Measurements from ENCODE around the gene KDM8. TPM values are rescaled to one million over a fixed set of nuclear protein-coding genes. Genes with fewer than 3 reads are reported as not detected.
A peak's percentile ranks its signal among the peaks of the same experiment; 100 is the strongest.

The KDM8 gene
- polyA plus RNA-seq, 1 of the 3 experiments (the other 2 are of a cell fraction), result 3.3 TPM

DNA sequence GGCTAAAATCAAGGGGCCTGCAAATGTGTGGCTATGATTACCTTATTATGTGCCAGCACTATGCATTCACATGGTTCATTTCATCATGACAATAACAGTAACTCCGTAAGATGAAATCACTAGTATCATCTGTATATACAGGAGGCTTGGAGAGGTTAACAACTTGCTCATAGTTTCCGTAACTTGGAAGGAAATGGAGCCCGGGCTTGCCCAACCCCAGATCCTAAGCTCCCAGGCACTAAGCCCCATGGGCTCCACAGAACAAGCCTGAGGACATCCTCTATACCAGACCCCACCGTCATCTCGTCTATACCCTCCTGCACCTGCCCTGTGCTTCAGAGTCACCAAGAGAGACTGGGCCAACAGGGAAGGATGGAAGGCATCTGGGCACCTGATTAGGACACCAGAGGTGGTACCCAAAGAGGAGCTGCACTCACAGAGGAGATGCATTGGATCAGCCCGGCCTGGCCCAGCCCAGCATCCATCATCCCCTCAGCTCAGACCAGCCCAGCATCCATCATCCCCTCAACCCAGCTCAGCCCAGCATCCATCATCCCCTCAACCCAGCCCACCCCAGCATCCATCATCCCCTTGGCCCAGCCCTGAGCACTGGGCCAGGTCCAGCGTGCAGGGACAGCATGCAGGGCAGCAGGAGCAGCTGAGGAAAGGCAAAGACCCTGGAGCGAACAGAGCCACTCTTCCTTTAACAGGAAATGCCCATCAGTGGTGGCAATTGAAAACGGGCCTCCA, 36.8 kb downstream of the KDM8 start (continued):
- TF ChIP-seq, protein P1, sequence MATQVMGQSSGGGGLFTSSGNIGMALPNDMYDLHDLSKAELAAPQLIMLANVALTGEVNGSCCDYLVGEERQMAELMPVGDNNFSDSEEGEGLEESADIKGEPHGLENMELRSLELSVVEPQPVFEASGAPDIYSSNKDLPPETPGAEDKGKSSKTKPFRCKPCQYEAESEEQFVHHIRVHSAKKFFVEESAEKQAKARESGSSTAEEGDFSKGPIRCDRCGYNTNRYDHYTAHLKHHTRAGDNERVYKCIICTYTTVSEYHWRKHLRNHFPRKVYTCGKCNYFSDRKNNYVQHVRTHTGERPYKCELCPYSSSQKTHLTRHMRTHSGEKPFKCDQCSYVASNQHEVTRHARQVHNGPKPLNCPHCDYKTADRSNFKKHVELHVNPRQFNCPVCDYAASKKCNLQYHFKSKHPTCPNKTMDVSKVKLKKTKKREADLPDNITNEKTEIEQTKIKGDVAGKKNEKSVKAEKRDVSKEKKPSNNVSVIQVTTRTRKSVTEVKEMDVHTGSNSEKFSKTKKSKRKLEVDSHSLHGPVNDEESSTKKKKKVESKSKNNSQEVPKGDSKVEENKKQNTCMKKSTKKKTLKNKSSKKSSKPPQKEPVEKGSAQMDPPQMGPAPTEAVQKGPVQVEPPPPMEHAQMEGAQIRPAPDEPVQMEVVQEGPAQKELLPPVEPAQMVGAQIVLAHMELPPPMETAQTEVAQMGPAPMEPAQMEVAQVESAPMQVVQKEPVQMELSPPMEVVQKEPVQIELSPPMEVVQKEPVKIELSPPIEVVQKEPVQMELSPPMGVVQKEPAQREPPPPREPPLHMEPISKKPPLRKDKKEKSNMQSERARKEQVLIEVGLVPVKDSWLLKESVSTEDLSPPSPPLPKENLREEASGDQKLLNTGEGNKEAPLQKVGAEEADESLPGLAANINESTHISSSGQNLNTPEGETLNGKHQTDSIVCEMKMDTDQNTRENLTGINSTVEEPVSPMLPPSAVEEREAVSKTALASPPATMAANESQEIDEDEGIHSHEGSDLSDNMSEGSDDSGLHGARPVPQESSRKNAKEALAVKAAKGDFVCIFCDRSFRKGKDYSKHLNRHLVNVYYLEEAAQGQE (IDR thresholded peaks at IDR 0.05; ENCODE audit: low read depth, low read length), result no peak

DNA sequence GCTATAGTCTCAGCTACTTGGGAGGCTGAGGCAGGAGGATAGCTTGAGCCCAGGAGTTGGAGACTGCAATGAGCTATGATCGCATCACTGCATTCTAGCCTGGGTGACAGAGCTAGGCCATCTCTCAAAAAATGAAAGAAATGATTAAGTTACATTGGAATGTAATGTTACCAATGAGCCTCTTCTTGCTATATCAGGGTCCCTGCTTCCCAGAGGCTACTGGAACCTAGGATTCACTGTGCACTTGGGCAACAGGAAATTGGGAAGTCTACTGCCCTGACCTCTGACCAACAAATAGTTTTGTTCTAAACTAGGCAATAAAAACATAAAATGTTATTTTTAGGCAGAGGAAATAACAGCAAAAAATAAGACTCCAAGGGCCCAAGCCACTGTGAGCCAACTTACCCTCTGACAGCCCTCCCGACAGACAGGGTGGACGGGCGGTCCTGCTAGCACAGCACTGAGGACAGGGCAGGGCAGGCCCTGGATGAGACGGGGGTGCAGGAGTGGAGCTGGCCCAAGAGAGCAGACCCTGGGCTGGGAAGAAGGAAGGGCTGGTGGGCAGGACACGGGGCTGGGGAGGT, 37.7 kb downstream of the KDM8 start:
- Histone ChIP-seq H3K36me3 (replicated peaks in 1 of 2; ENCODE audit: control insufficient read depth in 1 of 2, insufficient read depth in 2 of 2, low read length in 1 of 2) (no peaks in the 10 kb centered on the region), H3K79me2 (ENCODE audit: insufficient read depth) (no peaks in the 10 kb centered on the region), H2AFZ (ENCODE audit: low read depth) (no peak overlapping the region), H3K9me3 (no peaks in the 10 kb centered on the region), H4K20me1 (ENCODE audit: insufficient read depth) (no peaks in the 10 kb centered on the region), H3K9me2 (no peaks in the 10 kb centered on the region), H3K4me1 (ENCODE audit: control insufficient read depth in 1 of 2, insufficient read depth in 2 of 2, low read depth in 1 of 2, low read length in 1 of 2) (peaks cover 24 to 45% of the 10 kb centered on the region in 2 experiments; a peak in 3 of 4 replicates), H3K4me3 (ENCODE audit: low read depth in 2 of 2, low read length in 1 of 2) (no peak overlapping the region), H3K27me3 (ENCODE audit: insufficient read depth) (no peaks in the 10 kb centered on the region), H3K4me2 (no peak overlapping the region), H3K27ac (ENCODE audit: low read depth in 2 of 2, low read length in 1 of 2) (peak overlapping the region in 1 of 2 experiments; percentile 52; a peak in 2 of 4 replicates), H3F3A (replicated peaks; ENCODE audit: insufficient read depth) (peaks cover 3% of the 10 kb centered on the region), H3K9ac (peak overlapping the region; percentile 17; the same call in 1 of the 2 replicates)
- TF ChIP-seq, protein P2, sequence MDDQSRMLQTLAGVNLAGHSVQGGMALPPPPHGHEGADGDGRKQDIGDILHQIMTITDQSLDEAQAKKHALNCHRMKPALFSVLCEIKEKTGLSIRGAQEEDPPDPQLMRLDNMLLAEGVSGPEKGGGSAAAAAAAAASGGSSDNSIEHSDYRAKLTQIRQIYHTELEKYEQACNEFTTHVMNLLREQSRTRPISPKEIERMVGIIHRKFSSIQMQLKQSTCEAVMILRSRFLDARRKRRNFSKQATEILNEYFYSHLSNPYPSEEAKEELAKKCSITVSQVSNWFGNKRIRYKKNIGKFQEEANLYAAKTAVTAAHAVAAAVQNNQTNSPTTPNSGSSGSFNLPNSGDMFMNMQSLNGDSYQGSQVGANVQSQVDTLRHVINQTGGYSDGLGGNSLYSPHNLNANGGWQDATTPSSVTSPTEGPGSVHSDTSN (IDR thresholded peaks at IDR 0.05), result peak; percentile 24; the same call in 1 of the 2 replicates
- TF ChIP-seq, protein P3, sequence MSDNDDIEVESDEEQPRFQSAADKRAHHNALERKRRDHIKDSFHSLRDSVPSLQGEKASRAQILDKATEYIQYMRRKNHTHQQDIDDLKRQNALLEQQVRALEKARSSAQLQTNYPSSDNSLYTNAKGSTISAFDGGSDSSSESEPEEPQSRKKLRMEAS (IDR thresholded peaks at IDR 0.05; ENCODE audit: low read depth), result no peak
- TF ChIP-seq FOSL2 (IDR thresholded peaks at IDR 0.05; ENCODE audit: borderline replicate concordance, low read depth), result peak; percentile 14; the same call in 1 of the 2 replicates
- CTCF ChIA-PET, result interaction anchor here (1.0 kb wide), 1 partner anchor 127 kb away, joined by 5 read pairs; no protein-coding TSS in a partner anchor
- WGBS (ENCODE audit: low lambda C conversion rate), result 87% methylated on average over 6 of the region's 6 CpGs
- POLR2A ChIA-PET, result no interaction called here
- no peak for DNase-seq

DNA sequence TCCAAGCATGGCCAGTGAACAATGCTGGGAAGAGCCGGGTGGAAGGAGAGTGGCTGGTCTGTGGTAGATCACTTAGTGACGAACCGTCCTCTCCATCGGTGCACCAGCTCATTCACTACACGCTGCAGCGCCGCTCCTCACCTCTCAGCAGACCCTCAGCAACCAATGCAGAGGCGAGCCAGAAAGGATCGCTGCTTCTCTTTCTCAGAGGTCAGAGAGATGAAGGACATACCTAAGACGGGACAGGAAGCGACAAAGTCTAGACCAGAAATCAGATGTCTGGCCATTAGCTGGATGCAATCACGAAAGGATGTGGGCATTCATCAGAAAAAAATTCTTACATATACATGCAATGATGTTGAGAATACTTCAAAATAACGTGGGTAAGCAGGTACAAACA, 38.3 kb downstream of the KDM8 start:
- Histone ChIP-seq H3K27ac (ENCODE audit: low read depth in 2 of 2, low read length in 1 of 2) (peak overlapping the region in 1 of 2 experiments; percentile 52; a peak in 2 of 4 replicates), H3K9me3 (no peaks in the 10 kb centered on the region), H3K79me2 (ENCODE audit: insufficient read depth) (no peaks in the 10 kb centered on the region), H3K9me2 (no peaks in the 10 kb centered on the region), H4K20me1 (ENCODE audit: insufficient read depth) (no peaks in the 10 kb centered on the region), H2AFZ (ENCODE audit: low read depth) (no peak overlapping the region), H3K9ac (no peak overlapping the region; the same call in 1 of the 2 replicates), H3K4me1 (ENCODE audit: control insufficient read depth in 1 of 2, insufficient read depth in 2 of 2, low read depth in 1 of 2, low read length in 1 of 2) (peaks cover 23 to 47% of the 10 kb centered on the region in 2 experiments; a peak in 3 of 4 replicates), H3K4me2 (no peak overlapping the region), H3K27me3 (ENCODE audit: insufficient read depth) (no peaks in the 10 kb centered on the region), H3F3A (replicated peaks; ENCODE audit: insufficient read depth) (peaks cover 6% of the 10 kb centered on the region), H3K4me3 (ENCODE audit: low read depth in 2 of 2, low read length in 1 of 2) (no peak overlapping the region), H3K36me3 (replicated peaks in 1 of 2; ENCODE audit: control insufficient read depth in 1 of 2, insufficient read depth in 2 of 2, low read length in 1 of 2) (no peaks in the 10 kb centered on the region)
- ChIA-PET CTCF (interaction anchor here (1.0 kb wide), 1 partner anchor 126 kb away, joined by 5 read pairs; no protein-coding TSS in a partner anchor), POLR2A (no interaction called here)
- no peak for DNase-seq
- 75% methylated on average over 13 of the region's 13 CpGs for WGBS (ENCODE audit: low lambda C conversion rate)
- no peak for TF ChIP-seq EP300 (IDR thresholded peaks at IDR 0.05; ENCODE audit: borderline replicate concordance in 1 of 2, low read depth in 1 of 2, low read length in 1 of 2)
- TF ChIP-seq JUND (IDR thresholded peaks at IDR 0.05), result no peak
